Hippocampal formation (tissue), 2 donors: ENCODE results near the gene FRRS1L.

ENCODE experiments used
- DNase-seq, 2 donors: peaks; one replicate each; lab custom pipeline; 2025; lab: John Stamatoyannopoulos, UW

FRRS1L gene

DNA sequence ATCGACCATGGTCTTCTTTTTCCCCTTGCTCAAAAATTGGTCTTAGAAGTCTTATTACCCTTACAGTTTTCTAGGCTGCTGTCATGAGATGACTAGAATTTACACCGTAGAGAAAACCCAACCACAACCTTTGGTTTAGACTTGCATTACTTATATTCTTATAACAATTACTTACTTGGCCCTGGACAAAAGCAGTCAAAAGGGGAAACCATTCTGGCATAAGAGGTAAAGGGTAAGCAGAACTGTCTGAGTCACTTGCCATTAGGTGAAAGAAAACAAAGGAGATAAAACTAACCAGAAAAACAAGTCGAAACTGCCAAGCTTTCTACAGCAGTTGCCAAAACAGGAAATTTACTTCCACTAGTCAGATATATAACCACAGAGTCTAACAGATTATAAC is 65.2 kb downstream of the FRRS1L start:
- no peak for DNase-seq

DNA sequence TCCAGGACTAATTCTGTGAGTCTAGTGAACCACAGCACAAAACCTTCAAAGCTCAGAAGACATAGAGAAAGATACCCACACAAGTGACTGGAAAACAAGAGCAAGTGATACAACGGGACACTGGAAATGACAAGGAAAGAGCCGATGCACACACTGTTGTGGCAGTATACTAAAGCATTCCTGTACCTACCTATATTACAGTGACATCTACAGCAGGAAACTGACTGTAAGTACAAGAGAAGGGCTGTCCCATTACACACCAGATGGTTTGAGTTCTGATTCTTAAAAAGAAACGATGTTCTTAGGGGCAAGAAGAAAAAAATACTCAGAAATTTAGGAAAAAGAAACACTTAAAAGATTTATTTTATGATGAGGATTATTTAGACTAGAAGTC is 65.8 kb downstream of the FRRS1L start:
- DNase-seq = no peak

DNA sequence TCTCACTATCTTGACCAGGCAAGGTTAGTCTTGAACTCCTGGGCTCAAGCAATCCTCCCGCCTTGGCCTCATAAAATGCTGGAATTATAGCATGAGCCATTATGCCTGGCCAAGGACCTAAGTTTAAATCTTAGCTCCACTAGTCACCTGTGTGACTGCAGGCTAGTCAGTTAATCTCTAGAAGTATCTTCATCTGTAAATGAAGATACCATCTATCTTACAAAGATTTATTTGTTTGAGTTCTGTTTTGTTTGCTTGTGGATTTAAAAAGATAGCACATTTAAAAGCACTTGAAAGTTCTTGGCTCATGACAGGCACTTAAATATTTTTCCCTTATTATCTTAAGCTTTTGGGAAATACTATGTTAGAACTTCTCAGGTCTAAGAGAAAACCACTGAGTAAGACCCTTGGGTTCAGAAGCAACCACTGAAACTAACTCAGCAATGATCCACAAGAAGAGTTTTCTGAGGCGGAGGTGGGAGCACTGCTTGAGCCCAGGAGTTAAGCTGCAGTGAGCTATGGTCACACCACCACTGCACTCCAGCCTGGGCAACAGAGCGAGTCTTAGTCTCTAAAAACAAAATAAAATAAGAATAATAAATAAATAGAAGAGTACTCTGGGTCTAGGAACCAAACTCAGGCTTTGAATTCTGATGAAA is 66.4 kb downstream of the FRRS1L start:
- no peak for DNase-seq

DNA sequence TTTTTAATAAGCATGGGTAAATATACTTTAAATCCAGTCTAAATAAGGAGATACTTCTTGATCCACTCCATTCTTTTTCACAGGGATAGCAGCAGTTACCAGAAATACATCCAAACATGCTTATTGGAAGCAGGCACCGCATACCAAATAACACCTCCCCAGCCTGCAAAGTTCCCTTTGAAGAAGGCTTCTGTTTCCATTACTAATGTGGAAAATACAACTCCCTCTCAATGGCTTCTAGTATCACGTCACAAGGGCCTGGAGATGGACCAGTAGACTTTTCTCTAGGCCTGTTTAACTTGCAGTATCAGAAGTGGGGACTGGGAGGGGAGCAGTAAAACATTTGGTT is 68.1 kb downstream of the FRRS1L start:
- DNase-seq = peak in 1 of 2 donors; percentile 71

DNA sequence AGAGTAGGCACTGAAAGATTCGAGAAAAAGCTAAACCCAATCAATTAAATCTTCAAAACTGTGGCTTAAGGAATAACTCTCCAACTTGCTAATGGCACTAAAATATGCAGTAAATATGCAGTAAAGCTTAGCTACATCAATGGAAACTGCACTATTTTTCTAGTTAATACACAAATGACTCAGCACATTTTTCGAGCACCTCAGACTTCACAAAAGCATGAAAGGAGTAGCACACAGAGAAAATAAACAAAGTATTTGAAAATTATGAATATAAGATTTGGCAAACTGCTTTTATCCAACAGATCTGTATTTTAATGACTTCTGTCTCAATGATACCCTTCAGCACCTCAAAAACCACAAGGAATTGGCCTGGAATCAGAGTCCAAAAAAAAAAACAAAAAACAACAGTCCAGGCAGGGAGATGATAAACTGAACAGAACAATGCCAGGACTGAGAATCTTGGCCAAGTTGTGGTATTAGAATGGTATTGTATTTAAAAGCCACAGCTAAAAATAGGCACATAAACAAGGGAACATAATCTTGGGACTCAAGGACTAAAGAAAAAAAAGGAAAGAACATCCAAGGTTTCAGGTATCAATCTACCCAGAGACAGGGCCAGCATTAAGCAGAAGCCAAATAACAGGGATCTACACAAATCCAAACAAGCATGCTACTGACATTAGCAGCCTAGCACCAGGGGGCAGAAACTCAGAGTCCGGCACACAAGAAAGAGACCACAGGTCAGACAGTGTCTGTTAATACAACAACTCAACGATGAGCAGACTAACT is 68.7 kb downstream of the FRRS1L start:
- peak; percentile 33 to 73 for DNase-seq

DNA sequence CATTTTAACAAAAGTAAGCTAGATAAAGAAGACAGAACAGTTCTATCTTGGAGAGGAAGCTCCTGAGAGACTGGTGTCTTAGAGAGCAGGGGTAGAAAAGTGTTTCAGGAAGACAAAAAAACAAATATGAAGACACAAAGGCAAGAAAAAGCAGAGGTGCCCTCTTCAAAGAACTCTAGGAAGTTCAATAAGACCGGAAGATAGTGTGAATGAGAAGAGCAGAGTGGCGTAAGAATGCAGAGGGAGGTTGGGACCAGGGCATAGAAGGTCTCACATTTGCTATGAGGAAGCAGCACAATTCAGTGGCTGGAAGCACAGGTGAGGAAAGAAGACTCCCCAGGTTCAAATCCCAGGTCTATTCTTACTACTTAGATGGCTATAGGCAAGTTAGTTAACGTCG is 69.9 kb downstream of the FRRS1L start:
- no peak for DNase-seq

DNA sequence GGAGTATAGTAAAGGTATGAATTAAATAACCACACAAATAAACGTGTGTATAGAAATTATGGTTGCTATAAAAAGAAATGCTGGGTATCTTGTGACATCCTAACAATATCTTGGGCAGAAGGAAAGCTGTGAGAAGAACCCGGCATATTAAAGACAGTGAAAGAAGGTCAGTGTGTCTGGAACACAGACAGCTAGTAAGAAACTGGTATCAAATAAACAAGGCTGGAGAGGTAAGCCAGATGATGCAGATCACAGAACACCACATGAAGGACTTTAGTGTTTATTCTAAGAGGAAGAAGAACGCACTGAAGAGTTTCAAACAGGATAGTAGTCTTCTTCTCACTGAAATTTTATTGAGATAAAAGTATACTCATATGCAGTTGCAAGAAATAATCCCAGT is 71.7 kb downstream of the FRRS1L start:
- no peak for DNase-seq

DNA sequence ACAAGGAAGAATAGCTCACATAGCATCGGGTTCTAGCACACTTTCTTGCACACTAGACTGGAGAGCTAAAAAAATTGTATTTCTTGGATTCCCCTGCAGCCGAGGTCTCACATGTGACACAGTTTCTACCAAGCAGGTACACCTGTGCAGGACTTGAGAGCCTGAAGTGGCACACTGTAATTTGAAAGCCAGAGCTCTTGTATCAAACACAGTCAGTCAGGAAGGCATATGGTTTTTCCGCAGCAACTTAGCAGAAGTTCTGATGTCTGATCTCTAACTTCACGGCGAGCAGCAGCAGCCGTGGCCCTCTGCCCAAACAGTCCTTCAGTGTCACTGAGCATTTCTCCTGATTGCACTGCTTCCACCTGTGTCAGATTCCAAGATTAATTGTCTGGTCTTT is 72.8 kb downstream of the FRRS1L start:
- DNase-seq = no peak

DNA sequence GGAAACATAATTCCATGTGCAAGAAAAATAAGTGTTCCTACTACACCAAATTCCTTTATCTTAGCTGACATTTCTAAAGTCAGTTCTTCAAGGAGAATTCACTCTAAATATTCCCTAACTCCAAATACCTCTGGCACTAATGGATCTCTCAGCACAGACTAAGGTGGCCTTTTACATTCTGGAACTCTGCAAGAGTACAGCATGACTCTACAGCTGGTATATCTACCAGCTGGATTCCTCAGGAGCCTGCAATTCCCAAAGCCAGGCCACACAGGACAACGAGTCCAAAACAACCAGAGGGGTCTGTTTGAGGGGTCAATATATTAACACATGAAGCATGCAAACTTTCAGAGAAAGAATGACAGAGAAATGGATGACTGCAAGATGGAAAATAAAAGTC is 74.5 kb downstream of the FRRS1L start:
- DNase-seq = no peak

DNA sequence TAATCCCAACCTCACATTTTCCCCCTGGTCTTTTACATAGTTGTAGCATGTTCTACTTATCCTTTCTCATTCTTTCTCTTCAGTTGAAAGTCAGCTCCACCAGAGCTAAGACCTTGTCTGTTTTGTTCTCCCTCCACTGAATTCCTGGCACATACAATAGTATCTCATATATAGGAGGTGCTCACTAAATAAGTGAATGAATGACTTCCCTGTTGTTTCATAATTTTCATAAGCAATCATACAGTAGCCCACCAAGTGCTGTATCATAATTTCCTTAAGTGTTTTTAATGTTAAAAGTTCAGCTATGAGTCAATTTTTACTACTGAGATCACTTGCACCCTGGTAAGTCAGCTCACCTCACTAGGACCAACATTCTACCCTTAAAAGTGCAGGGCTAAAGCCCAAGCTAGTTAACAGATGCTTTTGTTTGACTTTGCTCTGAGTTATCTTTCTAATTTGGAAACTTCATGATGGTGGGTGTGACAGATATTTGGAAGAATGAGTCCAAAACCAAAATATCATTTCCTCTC is 74.9 kb downstream of the FRRS1L start:
- no peak for DNase-seq

DNA sequence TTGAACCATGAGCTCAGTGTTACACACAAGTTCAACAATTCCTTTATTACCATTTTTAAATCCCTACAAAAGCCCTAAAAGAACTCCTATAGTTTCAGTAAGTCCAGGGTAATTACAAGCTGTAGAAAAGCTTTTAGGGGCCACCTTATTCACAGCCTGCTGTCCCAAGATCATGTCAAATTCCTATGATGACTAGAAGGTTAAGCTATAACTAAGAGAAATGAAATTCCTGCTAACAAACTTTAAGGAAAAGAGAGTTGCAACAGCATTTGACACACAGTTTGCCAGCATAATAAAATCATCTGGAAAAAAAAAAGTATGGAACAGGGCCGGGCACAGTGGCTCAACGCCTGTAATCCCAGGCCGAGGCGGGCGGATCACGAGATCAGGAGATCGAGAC is 78.8 kb downstream of the FRRS1L start:
- DNase-seq = no peak

DNA sequence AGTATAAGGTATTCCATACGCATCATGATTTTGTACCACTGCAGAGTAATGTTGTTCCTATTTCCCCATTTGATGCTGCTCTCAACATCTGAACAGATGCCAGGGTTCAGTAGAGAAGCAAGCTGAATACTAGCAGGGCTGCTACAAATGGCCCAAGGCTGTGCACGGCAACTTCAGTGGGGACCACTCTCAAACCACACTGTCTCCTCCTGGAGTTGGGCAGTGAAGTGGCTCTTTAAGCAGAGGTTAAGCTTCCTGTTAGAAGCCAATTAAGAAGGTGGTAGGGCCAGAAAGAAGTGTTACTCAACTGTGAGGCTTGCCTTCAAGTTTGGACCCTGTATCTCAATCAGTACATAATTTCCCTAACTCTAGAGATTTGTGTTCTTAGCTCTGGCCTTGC is 79.3 kb downstream of the FRRS1L start:
- no peak for DNase-seq

DNA sequence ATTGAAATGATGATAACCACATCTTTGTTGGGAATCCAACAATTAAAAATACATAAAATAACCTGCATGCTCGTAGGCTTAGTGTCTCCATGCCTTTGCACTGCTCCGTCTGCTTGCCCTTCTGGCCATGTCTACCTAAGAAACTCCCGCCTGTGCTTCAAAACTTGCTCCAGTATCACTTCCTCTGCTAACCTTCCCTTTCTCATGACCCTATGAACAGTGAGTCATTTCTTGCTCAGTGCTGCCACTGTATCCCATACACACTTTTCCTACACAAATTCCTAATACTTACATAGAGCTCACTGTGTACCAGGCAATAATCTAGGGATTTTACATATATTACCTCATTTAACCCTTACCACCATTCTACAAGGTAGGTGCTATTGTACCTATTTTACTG is 80.8 kb downstream of the FRRS1L start:
- DNase-seq = no peak

DNA sequence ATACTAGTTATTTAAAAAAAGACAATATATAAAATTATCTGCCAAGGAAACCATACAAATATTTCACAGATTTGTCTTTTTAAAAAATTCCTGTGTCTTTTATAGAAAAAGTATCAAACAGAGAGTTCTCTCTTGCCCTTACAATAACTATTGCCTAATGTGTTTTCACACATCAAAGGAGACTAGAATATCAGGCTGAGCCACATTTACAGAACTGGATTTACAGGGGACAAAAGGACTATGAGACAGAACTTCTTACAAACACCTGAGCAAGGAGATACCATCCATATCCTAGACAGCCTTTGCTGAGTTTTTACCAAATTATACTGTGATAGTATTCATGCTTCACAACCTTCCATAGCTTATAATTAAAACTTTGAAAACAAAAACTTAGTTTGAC is 81.5 kb downstream of the FRRS1L start:
- DNase-seq = no peak

DNA sequence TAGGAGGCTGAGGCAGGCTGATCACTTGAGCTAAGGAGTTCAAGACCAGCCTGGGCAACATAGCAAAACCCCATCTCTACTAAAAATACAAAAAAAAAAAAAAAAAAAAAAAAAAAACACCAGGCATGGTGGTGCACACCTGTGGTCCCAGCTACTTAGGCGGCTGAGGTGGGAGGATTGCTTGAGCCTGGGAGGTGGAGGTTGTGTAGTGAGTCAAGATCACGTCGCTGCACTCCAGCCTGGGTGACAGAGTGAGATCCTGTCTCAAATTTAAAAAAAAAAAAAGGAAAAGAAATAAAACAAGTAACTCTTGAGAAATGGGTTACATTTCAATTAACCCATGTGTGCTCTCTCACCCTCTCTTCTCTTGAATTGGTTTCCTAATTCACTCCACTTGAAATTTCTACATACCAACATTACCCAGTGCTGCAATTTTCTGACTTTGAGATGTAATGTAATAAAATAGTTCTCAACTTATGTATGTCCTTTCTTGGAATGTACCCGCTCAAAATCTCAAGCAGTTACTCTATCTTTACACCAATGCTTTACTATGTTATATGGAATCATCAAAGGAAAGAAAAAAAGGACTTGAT is 83.1 kb downstream of the FRRS1L start:
- no peak for DNase-seq

DNA sequence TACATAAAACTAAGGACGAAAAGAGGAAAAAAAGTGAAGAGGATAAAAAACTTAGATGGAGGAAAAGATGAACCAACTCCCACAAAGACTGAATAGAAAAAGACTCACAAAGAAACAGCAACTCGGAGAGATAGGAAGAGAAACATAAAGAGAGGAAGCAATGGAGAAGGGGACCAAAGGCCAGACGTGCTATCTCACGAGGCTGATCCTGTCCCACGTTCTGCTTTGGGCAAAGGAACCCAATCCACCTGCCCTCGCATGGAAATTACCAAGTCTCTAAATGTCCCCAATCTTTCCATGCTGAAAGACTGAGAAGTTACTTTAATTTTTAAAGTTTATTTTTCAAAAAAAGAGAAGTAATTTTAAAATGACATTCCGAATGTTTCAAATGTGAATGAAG is 83.9 kb downstream of the FRRS1L start:
- no peak for DNase-seq

DNA sequence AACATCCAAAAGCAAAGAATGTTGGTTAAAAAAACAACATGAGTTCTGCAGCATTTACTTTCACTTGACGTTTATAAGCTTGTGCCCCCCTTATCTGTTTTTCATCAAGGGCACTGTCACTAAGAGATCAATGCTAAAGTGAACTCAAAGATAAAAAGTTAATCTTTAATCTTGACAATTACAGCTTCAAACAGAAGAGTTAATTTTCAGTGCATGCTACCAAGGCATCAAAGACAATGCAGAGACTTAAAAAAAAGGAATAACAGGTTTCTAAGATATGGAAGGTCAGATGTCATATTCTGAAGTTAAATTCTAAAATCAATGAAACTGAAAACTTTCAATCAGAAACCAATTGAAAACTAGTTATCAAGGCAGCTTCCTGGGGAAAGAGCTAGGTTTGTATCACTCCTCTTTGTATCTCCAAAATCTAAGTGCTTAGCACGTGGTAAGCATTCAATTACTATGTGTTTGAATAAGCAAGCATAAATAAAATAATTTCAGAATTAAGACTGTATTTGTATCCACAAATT is 84.9 kb downstream of the FRRS1L start:
- no peak for DNase-seq
